GM18505 (cell line): ENCODE measurements around the gene TMPRSS6.

ENCODE experiments used
- ATAC-seq: cut with Tn5 transposase; IDR thresholded peaks from one replicate; pipeline ENCODE4 v1.9.1; 2021; ENCODE audit not compliant: unreplicated experiment
- POLR2A ChIP-seq: IDR thresholded peaks from 4 replicates; pipeline ENCODE4 v1.6.1; 2011; ENCODE audit warnings: borderline replicate concordance; ENCODE audit not compliant: insufficient read depth, insufficient read length; ENCODE audit errors: extremely low read depth

The TMPRSS6 gene

DNA sequence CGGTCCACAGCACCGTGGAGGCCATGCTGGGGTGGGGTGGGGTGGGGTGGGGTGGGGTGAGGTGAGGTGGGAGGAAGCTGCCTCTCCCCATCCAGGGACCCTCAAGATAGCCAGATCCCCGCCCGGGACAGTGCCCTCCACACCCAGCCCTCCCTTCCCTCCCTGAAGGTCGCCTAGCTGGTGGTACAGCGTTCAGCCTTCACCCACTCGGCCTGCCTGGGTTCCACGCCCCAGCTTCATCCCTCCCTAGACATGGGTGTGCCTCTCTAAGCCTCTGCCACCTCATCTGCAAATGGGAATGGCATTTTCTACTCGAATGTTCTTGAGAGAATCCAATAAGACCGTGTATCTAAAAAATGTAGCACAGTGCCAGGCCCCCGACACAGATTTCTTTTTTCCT is 40.2 kb downstream of the TMPRSS6 start:
- ATAC-seq = no peak
- TF ChIP-seq POLR2A = no peak

DNA sequence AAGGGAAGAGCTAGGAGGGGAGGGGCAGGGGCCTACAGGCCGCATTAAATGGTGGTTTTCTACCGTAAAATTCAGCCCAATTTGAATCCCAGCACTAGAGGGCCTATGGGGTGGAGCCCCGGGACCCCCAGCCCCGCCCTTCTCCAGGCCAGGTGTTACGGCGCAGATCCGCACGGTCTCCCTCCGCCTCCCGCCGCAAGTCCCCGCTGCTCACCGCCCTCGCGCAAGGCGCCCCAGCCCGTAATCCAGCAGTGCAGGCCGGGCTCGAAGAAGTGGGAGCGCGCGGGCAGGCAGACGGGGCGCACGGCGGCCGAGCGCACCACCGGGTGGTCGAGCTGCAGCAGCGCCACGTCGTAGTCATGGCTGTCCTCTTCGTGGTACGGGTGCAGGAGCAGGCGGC is 40.7 kb downstream of the TMPRSS6 start:
- no peak for ATAC-seq
- no peak for TF ChIP-seq POLR2A

DNA sequence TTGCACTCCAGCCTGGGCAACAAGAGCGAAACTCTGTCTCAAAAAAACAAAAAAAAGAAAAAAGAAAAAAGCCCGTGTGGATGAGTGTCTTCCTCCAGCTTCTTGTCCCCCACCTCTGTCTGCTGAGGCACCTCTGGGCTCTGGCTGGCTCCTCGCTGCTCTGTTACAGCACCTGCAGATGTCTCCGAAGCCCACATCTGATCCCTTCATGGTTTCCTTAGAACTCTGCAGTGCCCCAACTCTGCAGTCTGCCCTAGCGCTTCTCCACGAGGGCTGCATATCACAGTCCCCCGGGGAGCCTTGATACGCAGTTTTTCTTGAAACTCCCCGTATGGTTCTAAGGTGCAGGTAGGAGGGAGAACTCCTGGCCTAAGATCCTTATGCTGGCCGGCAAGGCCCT is 42.1 kb downstream of the TMPRSS6 start:
- ATAC-seq = no peak
- TF ChIP-seq POLR2A = no peak

DNA sequence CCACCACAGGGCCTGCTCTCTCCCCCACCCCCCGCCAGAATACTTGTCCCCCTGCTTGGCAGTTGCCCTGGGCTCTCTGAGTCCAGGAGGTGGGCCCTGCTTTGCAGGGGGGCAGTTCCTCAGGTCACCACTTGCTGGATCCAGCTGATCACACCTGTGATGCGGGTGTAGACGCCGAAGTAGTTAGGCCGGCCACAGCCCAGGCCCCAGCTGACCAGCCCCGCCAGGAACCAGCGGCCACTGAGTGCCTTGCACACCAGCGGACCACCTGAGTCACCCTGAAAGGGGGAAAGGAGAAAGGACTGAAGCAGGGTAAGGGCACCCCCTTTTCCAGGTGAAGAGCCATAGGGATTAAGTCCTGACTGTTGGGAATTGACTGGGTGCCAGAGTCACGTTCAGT is 43.6 kb downstream of the TMPRSS6 start:
- ATAC-seq = no peak
- TF ChIP-seq POLR2A = no peak

DNA sequence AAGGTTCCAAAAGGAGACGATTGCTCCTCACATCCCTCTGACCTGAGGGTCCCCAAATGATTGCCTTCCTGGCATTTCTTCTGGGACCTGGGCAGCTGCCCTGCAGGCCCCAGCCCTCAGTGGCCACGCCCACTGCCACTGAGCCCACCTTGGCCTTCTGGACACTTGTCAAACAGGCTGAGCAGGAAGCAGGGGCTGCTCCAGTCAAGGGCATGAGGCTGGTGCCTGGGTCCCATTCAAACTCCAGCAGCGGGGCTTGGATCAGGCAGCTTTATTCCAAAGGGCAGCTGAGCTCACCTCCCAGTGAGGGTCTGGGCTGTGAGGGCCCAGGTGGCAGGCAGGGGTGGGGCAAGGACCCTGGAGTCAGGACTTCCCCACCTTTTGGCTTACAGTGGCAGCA is 44.3 kb downstream of the TMPRSS6 start:
- TF ChIP-seq POLR2A = no peak
- no peak for ATAC-seq

- no peak for TF ChIP-seq POLR2A
- ATAC-seq = no peak
These were observed 45.0 kb downstream of the TMPRSS6 start for GRCh38 chr22:37064553-37064952.

DNA sequence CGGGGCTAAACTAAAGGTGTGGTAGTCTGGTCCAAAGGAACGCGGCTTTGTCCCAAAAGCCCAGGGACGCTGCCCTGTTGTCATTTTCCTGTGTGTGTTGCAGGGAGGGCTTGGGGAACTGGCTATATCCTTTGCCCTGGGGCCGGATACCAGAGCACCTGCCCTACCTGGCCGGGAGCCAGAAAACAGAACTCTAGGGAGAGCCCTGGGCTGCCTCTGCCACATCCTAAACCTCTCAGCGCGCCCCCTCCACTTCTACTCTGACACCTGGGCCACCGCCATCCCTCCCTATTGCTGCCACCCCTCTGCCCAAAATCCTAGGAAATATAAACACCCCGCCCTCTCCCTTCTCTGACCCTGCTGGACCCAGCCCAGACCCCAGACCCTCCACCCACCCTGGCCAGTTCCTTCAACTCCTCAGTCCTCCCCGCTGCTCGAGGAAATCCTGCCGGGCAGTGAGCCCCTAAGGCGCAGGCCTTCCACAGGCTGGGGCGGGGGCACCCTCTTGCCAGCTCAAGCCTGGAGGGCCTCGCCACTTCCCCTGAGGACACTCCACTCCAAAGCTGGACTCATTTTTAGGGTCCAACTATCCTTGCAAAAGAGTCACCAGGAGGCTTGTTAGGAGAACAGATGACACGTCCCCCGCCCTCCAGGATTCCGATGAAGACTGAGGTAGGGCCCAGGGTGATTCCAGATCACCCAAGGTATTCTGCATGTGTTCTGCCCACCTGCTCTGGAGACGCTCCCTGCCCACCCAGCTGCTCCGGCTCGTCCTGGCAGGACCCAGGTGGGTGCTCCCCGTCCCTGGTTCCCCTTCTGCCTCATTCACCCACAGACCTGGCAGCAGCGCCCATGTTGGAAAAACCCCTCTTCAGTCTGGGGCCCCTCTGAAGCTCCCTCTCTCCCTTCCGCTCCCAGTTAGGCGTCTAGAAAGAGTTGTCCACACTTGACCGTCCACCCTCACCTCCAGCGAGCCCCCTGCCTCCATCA is 45.8 kb downstream of the TMPRSS6 start:
- TF ChIP-seq POLR2A = no peak
- ATAC-seq = no peak

DNA sequence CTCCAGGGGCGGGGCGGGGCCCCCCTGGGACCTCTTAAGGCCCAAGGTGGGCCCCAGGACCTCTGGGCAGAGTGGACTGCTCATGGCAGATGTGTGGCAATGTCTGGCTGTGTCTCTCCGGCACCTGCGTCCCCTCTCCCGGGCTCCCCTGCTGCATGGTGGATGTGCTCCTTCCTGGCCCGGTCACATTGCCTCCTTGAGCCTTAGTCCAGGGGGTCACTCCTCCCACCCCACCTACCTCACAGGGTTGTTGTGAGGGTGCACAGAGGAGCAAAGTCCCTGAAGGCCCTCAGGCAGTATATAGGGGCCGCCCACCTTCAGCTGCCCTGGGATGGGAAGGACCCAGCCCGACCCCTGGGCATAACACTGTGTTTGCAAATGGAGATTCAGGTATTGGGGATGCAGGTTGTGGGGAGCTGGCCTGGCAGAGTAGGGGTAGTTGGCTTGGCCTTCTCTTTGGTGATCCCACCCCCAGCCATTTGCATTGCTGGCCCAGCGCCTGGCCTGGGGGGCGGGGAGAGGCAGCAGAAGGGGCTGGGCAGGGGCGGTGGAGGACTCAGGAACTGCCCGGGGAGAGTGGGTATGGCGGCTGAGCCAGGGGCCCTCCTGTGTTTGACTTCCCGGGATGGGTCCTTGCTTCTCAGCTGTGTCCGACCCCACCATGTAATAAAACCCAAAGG is 46.7 kb downstream of the TMPRSS6 start:
- no peak for ATAC-seq
- TF ChIP-seq POLR2A = no peak

DNA sequence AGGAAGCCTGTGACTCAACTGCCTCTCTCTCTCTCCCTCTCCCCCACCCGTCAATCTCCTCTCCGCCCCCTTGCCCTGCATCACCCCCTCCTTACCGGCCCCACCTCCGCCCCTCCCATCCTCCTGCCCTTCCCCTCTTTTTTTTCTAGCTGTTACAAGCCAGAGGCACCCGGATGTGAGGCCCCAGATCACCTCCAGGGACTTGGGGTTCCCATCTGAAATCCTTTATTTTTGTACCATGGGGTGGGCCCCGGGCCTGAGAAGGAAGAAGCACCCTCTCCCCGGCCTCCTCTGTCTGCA is 47.2 kb downstream of the TMPRSS6 start:
- no peak for TF ChIP-seq POLR2A
- ATAC-seq = no peak

DNA sequence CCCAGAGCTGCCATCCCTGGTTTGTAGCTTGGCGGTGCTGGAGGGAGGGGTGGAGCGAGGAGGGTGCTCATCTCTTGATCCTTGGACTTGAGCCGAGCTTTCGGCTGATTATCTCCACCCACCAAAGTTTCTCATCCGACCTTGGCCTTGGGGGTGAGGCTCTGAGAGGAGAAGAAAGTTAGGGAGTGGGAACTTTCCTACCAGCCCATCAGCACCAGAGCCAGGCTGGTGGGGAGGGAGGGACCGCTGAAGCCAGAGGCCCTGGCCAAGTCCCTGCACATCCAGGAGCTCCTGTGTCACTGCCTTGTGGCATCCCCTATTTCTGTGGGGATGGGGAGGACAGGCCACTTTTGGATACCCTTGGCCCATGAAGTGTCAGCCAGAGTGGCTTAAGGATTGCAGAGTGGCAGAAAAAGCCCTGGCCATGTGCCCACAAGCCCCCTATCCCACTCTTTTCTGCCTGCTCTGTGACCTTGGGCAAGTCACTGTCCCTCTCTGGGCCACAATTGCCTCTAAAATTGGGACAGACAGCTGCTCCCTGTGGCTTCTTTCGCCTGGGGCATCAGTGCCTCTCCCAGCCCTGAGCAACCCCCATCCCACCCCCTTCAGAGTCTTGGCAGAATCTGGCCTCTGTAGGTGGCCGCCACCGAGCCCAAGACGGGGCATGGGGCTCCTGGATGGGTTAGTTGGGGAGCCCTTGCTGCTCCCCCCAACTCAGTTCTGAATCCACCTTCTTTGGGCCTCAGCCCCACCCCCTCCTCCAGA is 47.7 kb downstream of the TMPRSS6 start:
- ATAC-seq = no peak
- TF ChIP-seq POLR2A = no peak

- TF ChIP-seq POLR2A = no peak
- ATAC-seq = no peak
These were observed 48.5 kb downstream of the TMPRSS6 start for GRCh38 chr22:37060801-37061610.

DNA sequence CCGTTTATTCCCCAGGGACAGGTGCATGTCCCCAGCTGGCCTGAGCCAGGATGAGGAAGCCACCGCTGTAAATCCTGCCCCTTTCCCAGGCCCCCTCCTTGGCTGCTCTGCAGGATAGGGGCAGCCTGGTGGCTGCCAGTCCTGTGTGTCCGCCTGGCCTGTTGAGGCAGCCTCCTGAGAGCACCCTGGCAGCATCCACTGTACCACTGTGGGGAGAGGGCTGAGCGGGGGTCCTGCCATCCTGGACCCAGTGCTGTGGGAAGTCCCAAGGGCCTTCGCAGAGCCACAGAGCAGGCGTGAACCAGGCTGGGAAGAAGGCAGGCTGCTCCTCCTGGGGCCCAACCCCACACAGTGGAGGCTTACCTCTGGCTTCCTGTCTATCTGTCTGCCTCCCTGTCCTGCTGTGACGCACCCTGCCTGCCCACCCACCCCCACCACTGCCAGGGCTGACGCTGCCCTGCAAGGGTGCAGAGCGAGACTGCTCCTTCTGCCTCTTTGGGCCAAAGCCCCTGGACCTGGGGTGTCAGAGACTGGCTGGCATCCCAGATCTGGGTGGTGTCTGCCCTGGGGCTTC is 49.5 kb downstream of the TMPRSS6 start:
- no peak for ATAC-seq
- no peak for TF ChIP-seq POLR2A
